Activated T-cell treated with anti-CD3 and anti-CD28 coated beads, Interleukin-2, amount 50 U/mL, for 72 hours (primary cell): ENCODE measurements around the gene PDZK1IP1. TPM values are rescaled to one million over a fixed set of nuclear protein-coding genes. Genes with fewer than 3 reads are reported as not detected.
"Not testable (repeated sequence)": the region's sequence is repeated elsewhere in the genome, so short reads cannot be mapped to it uniquely, and the experiment has no call there.

Experiments
- ATAC-seq, 2 donors: fragments of 150-1000 bp; cut with Tn5 transposase; replicated peaks in 1 of 2; 2 replicates each; pipeline ENCODE4 v1.10.0; 2021; ENCODE audit warnings: moderate library complexity in 2 of 2, mild to moderate bottlenecking in 1 of 2
- DNase-seq, 2 donors: peaks; one replicate each; pipeline ENCODE4 v3.0.0; 2021 to 2022; ENCODE audit warnings: mixed read lengths in 1 of 2
- H3K27ac Mint-ChIP-seq: one replicate; pipeline ENCODE4 v1.8.0; 2022; ENCODE audit warnings: mild to moderate bottlenecking, moderate library complexity, mixed read lengths
- H3K27me3 Mint-ChIP-seq: one replicate; pipeline ENCODE4 v1.8.0; 2022; ENCODE audit warnings: low read depth, mixed read lengths
- H3K36me3 Mint-ChIP-seq, 2 donors: one replicate each; pipeline ENCODE4 v1.8.0; 2022; ENCODE audit warnings: mixed read lengths in 2 of 2, mild to moderate bottlenecking in 1 of 2; ENCODE audit not compliant: insufficient read depth in 2 of 2
- H3K4me1 Mint-ChIP-seq: one replicate; pipeline ENCODE4 v1.8.0; 2022; ENCODE audit warnings: low read depth, mixed read lengths
- H3K4me3 Mint-ChIP-seq, 2 donors: one replicate each; pipeline ENCODE4 v1.8.0; 2022; ENCODE audit warnings: mild to moderate bottlenecking in 2 of 2, mixed read lengths in 2 of 2, moderate library complexity in 2 of 2
- H3K9me3 Mint-ChIP-seq, 2 donors: one replicate each; pipeline ENCODE4 v1.8.0; 2022; ENCODE audit warnings: mixed read lengths in 2 of 2
- total RNA-seq, 2 donors: library from RNA; stranded (reverse); gene quantifications; one replicate each; pipeline ENCODE4 v1.2.3, GENCODE V29; 2022

The PDZK1IP1 gene
- total RNA-seq, 2 donors from 2014 or later = not detected

DNA sequence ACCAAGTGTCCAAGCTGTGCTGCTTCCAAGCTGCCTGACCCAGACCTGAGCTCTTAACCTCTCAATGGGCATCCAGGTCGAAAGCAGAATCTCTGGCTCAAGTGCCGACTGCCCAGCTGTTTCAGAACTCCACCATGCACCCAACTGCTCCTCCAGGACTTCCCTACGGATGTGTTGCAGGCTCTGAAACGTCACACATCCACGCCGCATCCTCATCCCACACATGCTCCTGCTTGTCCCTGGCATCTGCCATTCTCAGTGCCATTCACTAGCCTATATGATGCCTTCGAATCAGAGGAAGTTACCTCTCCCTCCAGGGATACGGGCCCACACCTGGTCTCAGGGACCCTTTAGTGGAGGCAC, 11.2 kb downstream of the PDZK1IP1 start:
- ATAC-seq (no peak), DNase-seq (no peak)
- Mint-ChIP-seq H3K27ac (peak overlapping the region; percentile 84), H3K36me3 (no peaks in the 10 kb centered on the region), H3K9me3 (no peaks in the 10 kb centered on the region), H3K4me1 (peaks cover 19% of the 10 kb centered on the region), H3K4me3 (peak overlapping the region; percentile 82 to 84), H3K27me3 (peaks cover 59% of the 10 kb centered on the region)

DNA sequence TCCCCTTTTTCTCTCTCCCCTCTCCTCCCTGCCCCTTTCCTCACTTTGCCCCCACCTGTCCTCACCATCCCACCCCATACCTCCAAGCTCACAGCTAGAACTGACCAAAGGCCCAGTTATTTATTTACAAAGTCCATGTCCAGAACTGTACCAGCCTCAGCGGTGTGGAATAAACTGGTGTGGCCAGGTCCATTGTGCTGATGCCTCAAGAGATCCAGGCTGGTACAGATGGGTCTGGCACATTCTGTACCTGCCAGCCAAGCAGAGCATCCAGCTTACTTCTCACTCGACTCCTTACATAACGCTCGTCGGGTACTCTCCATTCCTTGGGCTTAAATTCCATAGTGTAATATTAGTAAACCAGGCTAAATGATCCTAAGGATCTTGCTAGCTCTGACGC, 11.8 kb downstream of the PDZK1IP1 start:
- H3K27me3 Mint-ChIP-seq = peaks cover 63% of the 10 kb centered on the region
- no peak for DNase-seq
- H3K9me3 Mint-ChIP-seq = no peaks in the 10 kb centered on the region
- H3K4me3 Mint-ChIP-seq = no peak overlapping the region
- no peaks in the 10 kb centered on the region for H3K36me3 Mint-ChIP-seq
- H3K27ac Mint-ChIP-seq = no peak overlapping the region
- H3K4me1 Mint-ChIP-seq = peaks cover 19% of the 10 kb centered on the region
- ATAC-seq = no peak

DNA sequence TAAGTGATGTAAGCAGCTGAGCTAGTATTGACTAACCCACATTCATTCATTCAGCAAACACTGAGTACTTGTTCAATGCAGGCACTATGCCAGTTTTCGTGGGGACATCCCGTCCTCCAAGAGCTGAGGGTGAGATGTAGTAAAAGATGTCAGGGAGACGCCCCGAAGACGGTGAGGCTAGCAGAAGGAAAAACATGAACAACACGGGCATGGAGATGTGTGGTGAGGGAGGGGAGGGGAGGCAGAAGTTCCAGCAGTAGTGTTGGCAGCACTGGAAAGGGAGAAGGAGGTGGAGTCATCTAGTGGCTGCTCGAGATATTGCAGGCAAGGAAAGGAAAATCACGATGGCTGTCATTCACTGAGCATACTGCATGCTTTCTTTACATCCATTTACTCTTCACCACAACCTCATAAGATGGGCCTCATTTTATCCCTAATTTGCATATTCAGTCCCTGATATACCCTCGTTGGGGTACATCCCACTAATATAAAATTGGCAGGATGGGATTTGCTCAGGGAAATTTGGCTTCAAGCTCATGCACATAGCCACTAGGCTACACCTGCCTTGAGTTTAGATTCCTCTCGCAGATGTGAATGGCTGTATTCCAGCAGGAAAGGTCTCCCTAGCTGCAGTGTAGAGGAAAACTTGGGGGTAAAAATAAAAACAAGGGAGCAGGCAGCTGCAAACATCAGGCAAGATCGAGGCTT, 14.5 kb downstream of the PDZK1IP1 start:
- DNase-seq (peak; percentile 47 to 48), ATAC-seq (peak in 1 of 2 donors; percentile 53)
- H3K36me3 Mint-ChIP-seq = no peaks in the 10 kb centered on the region
- no peak overlapping the region for H3K27ac Mint-ChIP-seq
- peaks cover 19% of the 10 kb centered on the region for H3K4me1 Mint-ChIP-seq
- H3K4me3 Mint-ChIP-seq = no peak overlapping the region
- peaks cover 48% of the 10 kb centered on the region for H3K27me3 Mint-ChIP-seq
- no peaks in the 10 kb centered on the region for H3K9me3 Mint-ChIP-seq

DNA sequence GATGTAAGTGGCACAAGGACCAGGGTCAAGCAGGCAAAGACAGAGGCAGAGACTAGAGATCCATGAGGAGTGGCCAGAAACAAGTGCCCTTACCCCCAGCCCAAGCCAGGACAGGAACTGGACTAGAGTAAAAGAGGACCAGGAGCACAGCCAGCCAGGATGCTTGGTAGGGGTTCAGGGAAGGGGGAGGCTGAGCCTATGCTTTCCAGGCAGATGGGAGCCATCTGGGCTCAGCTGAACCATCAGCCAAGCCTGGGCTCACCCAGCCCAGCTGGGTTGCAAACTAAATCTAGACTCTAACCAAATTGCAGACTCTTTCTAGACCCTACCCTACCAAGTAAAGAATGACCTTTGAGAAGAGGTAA, 15.2 kb downstream of the PDZK1IP1 start:
- no peak overlapping the region for H3K27ac Mint-ChIP-seq
- no peaks in the 10 kb centered on the region for H3K9me3 Mint-ChIP-seq
- peaks cover 17% of the 10 kb centered on the region for H3K4me1 Mint-ChIP-seq
- no peaks in the 10 kb centered on the region for H3K36me3 Mint-ChIP-seq
- ATAC-seq (no peak), DNase-seq (no peak)
- peaks cover 41% of the 10 kb centered on the region for H3K27me3 Mint-ChIP-seq
- H3K4me3 Mint-ChIP-seq = no peak overlapping the region

DNA sequence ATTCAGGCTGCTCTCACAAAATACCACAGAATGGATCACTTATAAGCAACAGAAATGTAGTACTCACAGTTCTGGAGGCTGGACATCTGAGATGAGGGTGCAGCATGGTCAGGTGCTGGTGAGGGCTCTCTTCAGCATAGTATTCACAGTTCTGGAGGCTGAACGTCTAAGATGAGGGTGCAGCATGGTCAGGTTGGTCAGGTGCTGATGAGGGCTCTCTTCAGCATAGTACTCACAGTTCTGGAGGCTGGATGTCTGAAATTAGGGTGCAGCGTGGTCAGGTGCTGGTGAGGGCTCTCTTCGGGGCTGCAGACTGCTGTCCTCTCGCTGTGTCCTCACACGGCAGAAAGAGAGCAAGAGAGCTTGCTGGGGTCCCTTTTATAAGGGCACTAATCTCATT, 17.1 kb downstream of the PDZK1IP1 start:
- no peak for ATAC-seq
- no peak for DNase-seq
- Mint-ChIP-seq H3K9me3 (no peaks in the 10 kb centered on the region), H3K36me3 (no peaks in the 10 kb centered on the region), H3K4me1 (peaks cover 5% of the 10 kb centered on the region), H3K4me3 (no peak overlapping the region), H3K27ac (no peak overlapping the region), H3K27me3 (peaks cover 35% of the 10 kb centered on the region)

DNA sequence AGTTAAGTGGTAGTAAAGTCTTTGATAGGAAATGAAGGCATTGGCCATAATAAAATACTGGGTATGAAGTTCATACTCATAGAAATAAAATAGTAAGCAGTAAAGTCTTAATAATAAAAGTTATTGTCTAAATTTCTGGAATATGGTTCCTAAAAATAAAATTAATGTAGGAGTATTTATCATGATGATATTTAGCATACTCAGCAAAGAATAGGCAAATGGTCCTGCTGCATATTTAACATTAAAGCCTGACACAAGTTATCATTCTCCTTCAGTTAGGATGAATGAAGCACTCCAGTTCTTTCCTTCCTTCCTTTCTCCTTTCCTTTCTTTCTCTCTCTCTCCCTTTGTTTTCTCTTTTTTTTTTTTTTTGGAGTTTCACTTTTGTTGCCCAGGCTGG, 25.3 kb downstream of the PDZK1IP1 start:
- DNase-seq = no peak
- Mint-ChIP-seq H3K4me3 (no peak overlapping the region), H3K27ac (no peak overlapping the region), H3K9me3 (no peaks in the 10 kb centered on the region), H3K36me3 (no peaks in the 10 kb centered on the region), H3K4me1 (no peaks in the 10 kb centered on the region), H3K27me3 (peaks cover 47% of the 10 kb centered on the region)
- no peak for ATAC-seq

DNA sequence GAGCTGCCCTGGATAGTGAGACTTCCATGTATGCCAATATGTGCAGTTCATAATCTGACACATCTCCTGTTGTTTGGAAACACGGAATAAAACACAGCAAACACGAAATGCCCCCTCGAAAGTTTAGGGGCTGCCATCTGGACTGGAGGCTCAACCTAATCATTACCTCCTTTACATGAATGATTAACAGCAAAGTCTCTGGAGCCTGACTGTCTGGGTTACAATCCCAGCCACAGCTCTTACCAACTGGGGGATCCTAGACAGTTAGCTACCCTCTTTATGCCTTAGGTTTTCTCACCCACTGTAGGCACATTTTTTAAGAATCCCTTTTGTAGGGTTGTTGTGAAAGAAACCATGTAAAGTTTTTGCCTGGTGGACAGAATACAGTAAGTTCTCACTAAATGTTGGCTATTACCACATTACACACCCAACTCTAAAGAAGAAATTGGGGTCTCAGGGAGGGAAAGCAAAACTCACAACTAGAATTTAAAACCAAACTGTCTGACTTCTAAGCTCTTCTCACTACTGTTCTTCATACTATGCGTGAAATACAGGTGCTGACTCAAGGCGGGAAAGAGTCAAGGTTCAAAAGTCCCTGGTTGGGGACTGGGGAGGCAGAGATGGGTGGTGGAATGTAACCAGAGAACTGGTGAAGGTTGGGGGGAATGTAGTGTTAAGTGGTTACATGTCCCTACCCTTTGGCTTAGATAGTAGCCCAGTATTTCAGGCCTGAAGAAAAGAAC, 28.4 kb downstream of the PDZK1IP1 start:
- H3K4me3 Mint-ChIP-seq = no peak overlapping the region
- ATAC-seq (no peak), DNase-seq (no peak)
- no peaks in the 10 kb centered on the region for H3K9me3 Mint-ChIP-seq
- no peak overlapping the region for H3K27ac Mint-ChIP-seq
- H3K36me3 Mint-ChIP-seq = no peaks in the 10 kb centered on the region
- H3K4me1 Mint-ChIP-seq = no peaks in the 10 kb centered on the region
- H3K27me3 Mint-ChIP-seq = peaks cover 39% of the 10 kb centered on the region

DNA sequence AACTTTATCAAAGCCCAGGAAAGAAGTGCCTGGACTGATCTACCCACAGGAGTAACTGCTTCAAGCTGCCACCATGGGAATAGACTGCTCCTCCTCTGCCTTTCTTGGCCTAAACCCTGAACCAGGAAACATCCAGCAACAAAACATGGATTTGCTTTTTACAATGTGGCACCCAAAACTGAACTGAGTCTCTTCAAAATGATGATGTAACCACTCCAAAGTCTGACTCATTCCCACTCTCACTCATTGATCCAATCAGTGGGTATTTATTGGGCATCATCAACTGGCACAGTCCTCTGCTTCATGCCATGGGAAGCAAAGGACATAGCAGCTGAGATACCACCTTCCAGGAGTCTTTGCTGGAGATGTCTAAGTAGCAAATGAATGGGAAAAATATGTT, 29.1 kb downstream of the PDZK1IP1 start:
- ATAC-seq = no peak
- no peak for DNase-seq
- Mint-ChIP-seq H3K9me3 (peaks cover 0 to 4% of the 10 kb centered on the region in 2 donors), H3K4me3 (no peak overlapping the region), H3K4me1 (no peaks in the 10 kb centered on the region), H3K36me3 (no peaks in the 10 kb centered on the region), H3K27me3 (peaks cover 46% of the 10 kb centered on the region), H3K27ac (no peak overlapping the region)

DNA sequence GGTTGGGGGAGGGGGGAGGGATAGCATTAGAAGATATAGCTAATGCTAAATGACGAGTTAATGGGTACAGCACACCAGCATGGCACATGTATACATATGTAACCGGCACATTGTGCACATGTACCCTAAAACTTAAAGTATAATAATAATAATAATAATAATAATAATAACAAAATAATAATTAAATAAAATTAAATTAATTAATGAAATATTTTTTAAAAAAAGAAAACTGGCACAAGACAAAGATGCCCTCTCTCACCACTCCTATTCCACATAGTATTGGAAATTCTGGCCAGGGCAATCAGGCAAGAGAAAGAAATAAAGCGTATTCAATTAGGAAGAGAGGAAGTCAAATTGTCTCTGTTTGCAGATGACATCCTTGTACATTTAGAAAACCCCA, 31.9 kb downstream of the PDZK1IP1 start:
- H3K9me3 Mint-ChIP-seq, H3K27ac Mint-ChIP-seq, H3K4me3 Mint-ChIP-seq, H3K36me3 Mint-ChIP-seq, H3K4me1 Mint-ChIP-seq, ATAC-seq, DNase-seq: not testable (repeated sequence)
- H3K27me3 Mint-ChIP-seq = peaks cover 47% of the 10 kb centered on the region

DNA sequence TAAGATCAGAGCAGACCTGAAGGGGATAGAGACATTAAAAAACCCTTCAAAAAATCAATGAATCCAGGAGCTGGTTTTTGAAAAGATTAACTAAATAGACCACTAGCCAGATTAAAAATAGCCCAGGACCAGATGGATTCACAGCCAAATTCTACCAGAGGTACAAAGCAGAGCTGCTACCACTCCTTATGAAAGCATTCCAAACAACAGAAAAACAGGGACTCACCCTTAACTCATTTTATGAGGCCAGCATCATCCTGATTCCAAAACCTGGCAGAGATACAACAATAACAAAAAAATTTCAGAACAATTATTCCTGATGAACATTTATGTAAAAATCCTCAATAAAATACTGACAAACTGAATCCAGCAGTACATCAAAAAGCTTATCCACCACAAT, 33.4 kb downstream of the PDZK1IP1 start:
- peaks cover 35% of the 10 kb centered on the region for H3K27me3 Mint-ChIP-seq
- not testable (repeated sequence) for H3K4me1 Mint-ChIP-seq, ATAC-seq, H3K4me3 Mint-ChIP-seq, DNase-seq, H3K36me3 Mint-ChIP-seq, H3K27ac Mint-ChIP-seq, H3K9me3 Mint-ChIP-seq

DNA sequence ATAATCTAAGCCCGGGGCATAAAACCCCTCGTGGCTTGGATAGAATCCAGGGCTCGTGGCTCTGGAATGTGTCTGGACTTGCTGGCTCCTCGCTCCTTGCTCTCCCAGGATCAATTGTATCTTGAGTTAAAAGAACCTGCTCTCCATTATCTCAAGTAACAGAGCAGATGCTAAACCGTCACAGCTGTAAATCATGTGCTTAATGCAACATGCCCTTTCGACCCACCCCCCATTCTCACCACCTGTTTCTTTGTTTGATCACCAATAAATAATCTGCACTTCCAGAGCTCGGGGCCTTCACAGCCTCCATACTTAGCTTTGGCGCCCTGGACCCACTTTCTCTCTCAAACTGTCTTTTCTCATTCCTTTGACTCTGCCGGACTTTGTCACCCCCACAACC, 40.7 kb downstream of the PDZK1IP1 start:
- H3K4me1 Mint-ChIP-seq, H3K9me3 Mint-ChIP-seq: not testable (repeated sequence)

DNA sequence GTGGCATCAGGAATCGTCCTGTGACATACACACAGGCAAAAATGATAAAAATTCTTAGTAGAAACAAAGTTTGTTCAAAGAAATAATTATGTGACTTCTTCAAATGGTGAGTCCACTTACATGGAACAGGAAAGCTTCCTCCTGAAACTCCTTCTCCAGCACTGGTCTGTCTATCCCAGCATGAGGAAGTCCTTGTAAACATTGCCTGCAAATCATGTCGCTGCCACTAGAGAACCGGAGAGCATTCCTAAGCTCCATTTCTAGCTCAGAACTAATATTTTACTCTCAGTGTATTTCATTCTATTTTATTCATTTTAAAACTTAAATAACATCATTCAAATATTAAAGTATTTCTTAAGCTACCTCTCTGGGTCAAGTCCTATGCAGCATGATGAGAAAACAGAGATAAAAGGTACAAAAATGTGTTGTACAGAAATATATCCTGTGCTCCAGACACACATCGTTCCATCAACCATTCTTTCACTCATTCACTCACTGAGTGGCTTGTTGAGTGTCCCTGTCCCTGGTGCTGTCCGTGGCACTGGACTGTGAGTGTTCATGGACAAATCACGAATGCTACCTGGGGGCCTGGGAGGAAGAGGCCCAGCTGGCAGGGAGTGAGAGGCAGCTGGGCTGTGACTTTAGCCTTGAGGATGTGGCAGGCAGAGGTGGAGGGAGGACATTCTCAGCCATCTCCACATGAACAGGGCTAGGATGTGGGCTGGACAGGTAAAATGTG, 42.6 kb downstream of the PDZK1IP1 start:
- Mint-ChIP-seq H3K36me3 (no peaks in the 10 kb centered on the region), H3K4me3 (no peak overlapping the region), H3K4me1 (no peaks in the 10 kb centered on the region), H3K27me3 (peaks cover 23% of the 10 kb centered on the region), H3K9me3 (no peaks in the 10 kb centered on the region), H3K27ac (no peak overlapping the region)
- no peak for DNase-seq
- ATAC-seq = no peak

More for the DNA sequence above, 40.7 kb downstream of the PDZK1IP1 start:
- H3K27ac Mint-ChIP-seq, DNase-seq, ATAC-seq, H3K4me3 Mint-ChIP-seq, H3K36me3 Mint-ChIP-seq: not testable (repeated sequence)
- peaks cover 28% of the 10 kb centered on the region for H3K27me3 Mint-ChIP-seq

DNA sequence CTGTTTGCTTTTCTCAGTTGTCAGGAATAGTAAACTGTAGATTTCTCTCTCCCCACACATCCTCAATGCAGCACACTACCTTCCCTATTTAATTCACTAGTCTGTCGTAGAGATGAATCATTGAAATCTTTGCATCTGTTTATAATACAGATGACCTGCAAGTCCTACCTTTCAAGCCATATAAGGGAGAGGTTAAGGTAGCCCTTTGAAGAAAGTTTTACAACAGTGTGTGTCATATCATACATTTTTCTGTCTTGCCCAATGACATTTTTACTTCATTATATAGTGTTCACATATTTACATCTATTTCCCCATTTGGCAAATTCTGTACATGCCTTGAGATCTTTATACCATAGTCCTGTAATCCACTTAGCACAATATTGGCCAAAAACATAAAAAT, 43.3 kb downstream of the PDZK1IP1 start:
- H3K27me3 Mint-ChIP-seq = peaks cover 30% of the 10 kb centered on the region
- not testable (repeated sequence) for H3K27ac Mint-ChIP-seq, H3K36me3 Mint-ChIP-seq, H3K9me3 Mint-ChIP-seq, H3K4me1 Mint-ChIP-seq, ATAC-seq, H3K4me3 Mint-ChIP-seq, DNase-seq
